HL-60 (cell line): ENCODE data around the gene PRIM1.

Experiments used
- DNase-seq, 2 experiments: peaks; one replicate each; pipeline ENCODE4 v3.0.0-alpha.2; 2010 to 2020; ENCODE audit warnings: low read depth in 1 of 2, low spot score in 1 of 2
- H3K27ac ChIP-seq: fragments of 250-450 bp; sonication (Bioruptor Pico); replicated peaks from 2 replicates; pipeline ENCODE4 v1.5.1; 2020; ENCODE audit warnings: mild to moderate bottlenecking, moderate library complexity
- H3K27me3 ChIP-seq: fragments of 250-450 bp; sonication (Bioruptor Pico); 2 replicates; pipeline ENCODE4 v1.5.1; 2021; ENCODE audit warnings: mild to moderate bottlenecking, moderate library complexity; ENCODE audit not compliant: insufficient read depth, poor library complexity, severe bottlenecking
- H3K4me3 ChIP-seq: replicated peaks from 2 replicates; pipeline ENCODE4 v1.5.1; 2011; ENCODE audit warnings: mild to moderate bottlenecking, control low read depth, low read length; ENCODE audit not compliant: insufficient read depth
- CTCF ChIP-seq: IDR thresholded peaks from one replicate; pipeline ENCODE4 v1.5.1; 2011; ENCODE audit warnings: low read length, control low read depth, inconsistent platforms; ENCODE audit not compliant: insufficient read depth
- GABPA ChIP-seq: IDR thresholded peaks from 2 replicates; pipeline ENCODE4 v1.6.1; 2012; ENCODE audit warnings: low read depth
- POLR2AphosphoS5 ChIP-seq: IDR thresholded peaks from 2 replicates; pipeline ENCODE4 v1.6.1; 2012; ENCODE audit warnings: low read depth
- REST ChIP-seq: IDR thresholded peaks from 2 replicates; pipeline ENCODE4 v1.6.1; 2012; ENCODE audit warnings: low read depth; ENCODE audit not compliant: insufficient replicate concordance
- SPI1 ChIP-seq: IDR thresholded peaks from 2 replicates; pipeline ENCODE4 v1.6.1; 2012; ENCODE audit warnings: low read depth, mild to moderate bottlenecking, borderline replicate concordance

Gene PRIM1

GRCh38 chr12:56722832-56723231 lies 29.3 kb downstream of the PRIM1 start:
- Histone ChIP-seq H3K27me3 (no peaks in the 10 kb centered on the region), H3K4me3 (peak overlapping the region; percentile 75), H3K27ac (peak overlapping the region; percentile 94)
- DNase-seq = no peak
- TF ChIP-seq REST (no peak), GABPA (no peak), SPI1 (no peak), CTCF (no peak), POLR2AphosphoS5 (no peak; the same call in 1 of the 2 replicates)

GRCh38 chr12:56721721-56722120 lies 30.4 kb downstream of the PRIM1 start:
- H3K27me3 ChIP-seq = no peaks in the 10 kb centered on the region
- no peak for DNase-seq
- TF ChIP-seq REST (no peak), CTCF (no peak), SPI1 (no peak), GABPA (no peak), POLR2AphosphoS5 (no peak)
- peak overlapping the region; percentile 75; the same call in 1 of the 2 replicates for H3K4me3 ChIP-seq
- H3K27ac ChIP-seq = peak overlapping the region; percentile 94

- H3K27me3 ChIP-seq = no peaks in the 10 kb centered on the region
- DNase-seq = peak; percentile 59 to 74
- H3K27ac ChIP-seq = peak overlapping the region; percentile 94
- no peak overlapping the region for H3K4me3 ChIP-seq
- TF ChIP-seq GABPA (no peak), CTCF (no peak), REST (no peak), POLR2AphosphoS5 (no peak)
Measured at GRCh38 chr12:56721216-56721615, 30.9 kb downstream of the PRIM1 start.
